Renal cortex interstitium (tissue), 11 donors: ENCODE measurements around the gene MACROD2. TPM values are rescaled to one million over a fixed set of nuclear protein-coding genes. Genes with fewer than 3 reads are reported as not detected.

ENCODE experiments used
- DNase-seq, 11 donors: peaks; one replicate each; pipeline ENCODE4 v3.0.0-alpha.2; 2013; ENCODE audit warnings: low read depth in 9 of 11, low spot score in 4 of 11; ENCODE audit errors: extremely low read depth in 1 of 11
- polyA plus RNA-seq, 3 donors: library from polyadenylated mRNA; unstranded; fragments of 120-200 nt; gene quantifications; one replicate each; pipeline ENCODE4 v1.2.1, GENCODE V29; 2013; ENCODE audit not compliant: insufficient read length in 3 of 3

MACROD2 gene
- polyA plus RNA-seq, 3 donors = 12.2 to 14.6 (median 14.0) TPM

GRCh38 chr20:14877301-14878028 lies 882.1 kb downstream of the MACROD2 start:
- no peak for DNase-seq

GRCh38 chr20:14878676-14879019 lies 883.3 kb downstream of the MACROD2 start:
- no peak for DNase-seq

GRCh38 chr20:14879020-14879697 lies 883.8 kb downstream of the MACROD2 start:
- no peak for DNase-seq

- no peak for DNase-seq
Observed at GRCh38 chr20:14879839-14880238, 884.5 kb downstream of the MACROD2 start.

GRCh38 chr20:14881518-14881917 lies 886.2 kb downstream of the MACROD2 start:
- no peak for DNase-seq

- DNase-seq = no peak
Observed at GRCh38 chr20:14882157-14882556, 886.8 kb downstream of the MACROD2 start.

GRCh38 chr20:14882846-14883245 lies 887.5 kb downstream of the MACROD2 start:
- DNase-seq = no peak

- no peak for DNase-seq
Observed at GRCh38 chr20:14883324-14883723, 888.0 kb downstream of the MACROD2 start.

- no peak for DNase-seq
Observed at GRCh38 chr20:14885661-14886060, 890.3 kb downstream of the MACROD2 start.

GRCh38 chr20:14888134-14888533 lies 892.8 kb downstream of the MACROD2 start:
- no peak for DNase-seq

- no peak for DNase-seq
Observed at GRCh38 chr20:14889496-14890255, 894.4 kb downstream of the MACROD2 start.

GRCh38 chr20:14890713-14891112 lies 895.4 kb downstream of the MACROD2 start:
- DNase-seq = no peak

GRCh38 chr20:14892782-14893181 lies 897.5 kb downstream of the MACROD2 start:
- no peak for DNase-seq

GRCh38 chr20:14896569-14896968 lies 901.3 kb downstream of the MACROD2 start:
- DNase-seq = no peak

- DNase-seq = no peak
Observed at GRCh38 chr20:14897608-14898007, 902.3 kb downstream of the MACROD2 start.

- no peak for DNase-seq
Observed at GRCh38 chr20:14902432-14903089, 907.2 kb downstream of the MACROD2 start.

GRCh38 chr20:14906908-14907434 lies 911.7 kb downstream of the MACROD2 start:
- no peak for DNase-seq

- DNase-seq = no peak
Observed at GRCh38 chr20:14910126-14910525, 914.8 kb downstream of the MACROD2 start.

- DNase-seq = no peak
Observed at GRCh38 chr20:14913896-14914620, 918.7 kb downstream of the MACROD2 start.
